Measurements from ENCODE around the gene C3orf33. TPM values are rescaled to one million over a fixed set of nuclear protein-coding genes. Genes with fewer than 3 reads are reported as not detected.

The C3orf33 gene
- total RNA-seq, 2 experiments from 2014 or later, result 0.72 to 1.1 TPM

GRCh38 chr3:155744626-155745324 lies 61.3 kb downstream of the C3orf33 start, which contains the start of gene PLCH1:
TSS of gene PLCH1 (minus strand) at chr3:155745071. CDS start at chr3:155704224, 40,847 bp downstream.
- peaks cover 19% of the 10 kb centered on the region for H3K4me1 Mint-ChIP-seq
- H3K27ac Mint-ChIP-seq, result no peak within 1 kb of the TSS
- DNase-seq, result peak; percentile 46
- H3K9me3 Mint-ChIP-seq, result no peaks in the 10 kb centered on the region
- H3K36me3 Mint-ChIP-seq (ENCODE audit: low read depth), result no peaks in the 10 kb centered on the region
- ChIA-PET POLR2A (no interaction called here), CTCF (no interaction called here)
- peaks cover 68% of the 10 kb centered on the region for H3K27me3 Mint-ChIP-seq
- peak within 1 kb of the TSS; percentile 78 for H3K4me3 Mint-ChIP-seq

- Mint-ChIP-seq H3K9me3 (no peaks in the 10 kb centered on the region), H3K4me1 (peaks cover 19% of the 10 kb centered on the region), H3K27ac (no peak overlapping the region), H3K27me3 (peaks cover 72% of the 10 kb centered on the region), H3K4me3 (peak overlapping the region; percentile 78), H3K36me3 (ENCODE audit: low read depth) (no peaks in the 10 kb centered on the region)
- CTCF ChIA-PET, result interaction anchor here (0.7 to 1.3 kb wide), 2 partner anchors 8 to 683 kb away, joined by 4 to 5 read pairs; no protein-coding TSS in a partner anchor
- POLR2A ChIA-PET, result no interaction called here
- DNase-seq, result peak; percentile 24
Measured at GRCh38 chr3:155744010-155744625, 62.0 kb downstream of the C3orf33 start.

GRCh38 chr3:155743606-155744005 lies 62.5 kb downstream of the C3orf33 start:
- Mint-ChIP-seq H3K27me3 (peaks cover 73% of the 10 kb centered on the region), H3K36me3 (ENCODE audit: low read depth) (no peaks in the 10 kb centered on the region), H3K27ac (no peak overlapping the region), H3K4me3 (peak overlapping the region; percentile 78), H3K4me1 (peaks cover 19% of the 10 kb centered on the region), H3K9me3 (no peaks in the 10 kb centered on the region)
- ChIA-PET CTCF (interaction anchor here (0.7 to 1.3 kb wide), 2 partner anchors 8 to 683 kb away, joined by 4 to 5 read pairs; no protein-coding TSS in a partner anchor), POLR2A (no interaction called here)
- DNase-seq, result no peak

- Mint-ChIP-seq H3K27me3 (peaks cover 66% of the 10 kb centered on the region), H3K4me3 (no peak overlapping the region)
- CTCF ChIA-PET, result interaction anchor here (1.3 kb wide), 1 partner anchor 10 kb away, joined by 4 read pairs; no protein-coding TSS in a partner anchor
Measured at GRCh38 chr3:155742349-155742965, 63.6 kb downstream of the C3orf33 start.

GRCh38 chr3:155741603-155742002 lies 64.5 kb downstream of the C3orf33 start:
- Mint-ChIP-seq H3K27ac (no peak overlapping the region), H3K36me3 (ENCODE audit: low read depth) (no peaks in the 10 kb centered on the region), H3K4me1 (peaks cover 19% of the 10 kb centered on the region), H3K4me3 (no peak overlapping the region), H3K9me3 (no peaks in the 10 kb centered on the region), H3K27me3 (peaks cover 58% of the 10 kb centered on the region)
- ChIA-PET CTCF (interaction anchor here (1.0 kb wide), 1 partner anchor 65 kb away, joined by 3 read pairs; no protein-coding TSS in a partner anchor), POLR2A (no interaction called here)
- DNase-seq, result no peak

More at GRCh38 chr3:155742349-155742965, 63.6 kb downstream of the C3orf33 start:
- H3K9me3 Mint-ChIP-seq, result no peaks in the 10 kb centered on the region
- peaks cover 19% of the 10 kb centered on the region for H3K4me1 Mint-ChIP-seq
- H3K27ac Mint-ChIP-seq, result no peak overlapping the region
- H3K36me3 Mint-ChIP-seq (ENCODE audit: low read depth), result no peaks in the 10 kb centered on the region
- POLR2A ChIA-PET, result no interaction called here
- no peak for DNase-seq

GRCh38 chr3:155741101-155741500 lies 65.0 kb downstream of the C3orf33 start:
- Mint-ChIP-seq H3K4me1 (peaks cover 19% of the 10 kb centered on the region), H3K27ac (no peak overlapping the region), H3K36me3 (ENCODE audit: low read depth) (no peaks in the 10 kb centered on the region), H3K9me3 (no peaks in the 10 kb centered on the region), H3K27me3 (peaks cover 53% of the 10 kb centered on the region), H3K4me3 (no peak overlapping the region)
- POLR2A ChIA-PET, result no interaction called here
- CTCF ChIA-PET, result interaction anchor here (1.0 kb wide), 1 partner anchor 65 kb away, joined by 3 read pairs; no protein-coding TSS in a partner anchor
- no peak for DNase-seq

GRCh38 chr3:155739154-155739553 lies 66.9 kb downstream of the C3orf33 start:
- CTCF ChIA-PET, result interaction anchor here (1.3 kb wide), 1 partner anchor 28 kb away, joined by 3 read pairs; no protein-coding TSS in a partner anchor

GRCh38 chr3:155738580-155739076 lies 67.5 kb downstream of the C3orf33 start:
- POLR2A ChIA-PET, result no interaction called here
- Mint-ChIP-seq H3K4me3 (no peak overlapping the region), H3K4me1 (peaks cover 3% of the 10 kb centered on the region), H3K36me3 (ENCODE audit: low read depth) (no peaks in the 10 kb centered on the region), H3K27ac (no peak overlapping the region), H3K27me3 (peaks cover 32% of the 10 kb centered on the region), H3K9me3 (no peaks in the 10 kb centered on the region)
- CTCF ChIA-PET, result interaction anchor here (1.3 kb wide), 1 partner anchor 29 kb away, joined by 3 read pairs; no protein-coding TSS in a partner anchor
- DNase-seq, result no peak

More at GRCh38 chr3:155739154-155739553, 66.9 kb downstream of the C3orf33 start:
- no peak for DNase-seq
- no peaks in the 10 kb centered on the region for H3K36me3 Mint-ChIP-seq (ENCODE audit: low read depth)
- H3K9me3 Mint-ChIP-seq, result no peaks in the 10 kb centered on the region
- POLR2A ChIA-PET, result no interaction called here
- H3K27ac Mint-ChIP-seq, result no peak overlapping the region
- H3K4me3 Mint-ChIP-seq, result no peak overlapping the region
- H3K4me1 Mint-ChIP-seq, result peaks cover 7% of the 10 kb centered on the region
- peaks cover 35% of the 10 kb centered on the region for H3K27me3 Mint-ChIP-seq

GRCh38 chr3:155737844-155738460 lies 68.1 kb downstream of the C3orf33 start:
- Mint-ChIP-seq H3K27me3 (peaks cover 31% of the 10 kb centered on the region), H3K4me1 (peaks cover 2% of the 10 kb centered on the region), H3K36me3 (ENCODE audit: low read depth) (no peaks in the 10 kb centered on the region), H3K27ac (no peak overlapping the region), H3K4me3 (no peak overlapping the region), H3K9me3 (no peaks in the 10 kb centered on the region)
- ChIA-PET CTCF (interaction anchor here (1.3 kb wide), 1 partner anchor 30 kb away, joined by 3 read pairs; no protein-coding TSS in a partner anchor), POLR2A (no interaction called here)
- DNase-seq, result no peak

GRCh38 chr3:155736381-155736780 lies 69.7 kb downstream of the C3orf33 start:
- no peaks in the 10 kb centered on the region for H3K9me3 Mint-ChIP-seq
- DNase-seq, result no peak
- H3K4me3 Mint-ChIP-seq, result no peak overlapping the region
- peaks cover 23% of the 10 kb centered on the region for H3K27me3 Mint-ChIP-seq
- POLR2A ChIA-PET, result interaction anchor here (0.7 kb wide), 1 partner anchor 23 kb away, joined by 3 read pairs; no protein-coding TSS in a partner anchor
- no peaks in the 10 kb centered on the region for H3K36me3 Mint-ChIP-seq (ENCODE audit: low read depth)
- H3K27ac Mint-ChIP-seq, result no peak overlapping the region
- CTCF ChIA-PET, result interaction anchor here (1.2 kb wide), 1 partner anchor 11 kb away, joined by 3 read pairs; no protein-coding TSS in a partner anchor
- H3K4me1 Mint-ChIP-seq, result no peaks in the 10 kb centered on the region

GRCh38 chr3:155730843-155731242 lies 75.2 kb downstream of the C3orf33 start:
- H3K4me3 Mint-ChIP-seq, result no peak overlapping the region
- peaks cover 4% of the 10 kb centered on the region for H3K27me3 Mint-ChIP-seq
- ChIA-PET POLR2A (no interaction called here), CTCF (no interaction called here)
- H3K36me3 Mint-ChIP-seq (ENCODE audit: low read depth), result no peaks in the 10 kb centered on the region
- H3K9me3 Mint-ChIP-seq, result no peaks in the 10 kb centered on the region
- no peak overlapping the region for H3K27ac Mint-ChIP-seq
- H3K4me1 Mint-ChIP-seq, result no peaks in the 10 kb centered on the region
- DNase-seq, result no peak

- no peaks in the 10 kb centered on the region for H3K4me1 Mint-ChIP-seq
- no peak overlapping the region for H3K27ac Mint-ChIP-seq
- no peak for DNase-seq
- H3K36me3 Mint-ChIP-seq (ENCODE audit: low read depth), result no peaks in the 10 kb centered on the region
- ChIA-PET POLR2A (no interaction called here), CTCF (interaction anchor here (0.6 kb wide), 1 partner anchor 640 kb away, joined by 3 read pairs; no protein-coding TSS in a partner anchor)
- no peaks in the 10 kb centered on the region for H3K9me3 Mint-ChIP-seq
- no peak overlapping the region for H3K4me3 Mint-ChIP-seq
- H3K27me3 Mint-ChIP-seq, result no peaks in the 10 kb centered on the region
Measured at GRCh38 chr3:155727836-155728235, 78.2 kb downstream of the C3orf33 start.

All from activated CD4-positive, alpha-beta T cell treated with anti-CD3 and anti-CD28 coated beads, Interleukin-2, amount 10 ng/mL, durations not matched to agents 7 days and 5 days (primary cell).